K562 (cell line): ENCODE measurements around the gene MICALL2. TPM values are rescaled to one million over a fixed set of nuclear protein-coding genes. Genes with fewer than 3 reads are reported as not detected.

Experiments
- ASH1L ChIP-seq: fragments of 450-650 bp; IDR thresholded peaks from 2 replicates; pipeline ENCODE4 v1.6.1; 2018; ENCODE audit warnings: borderline replicate concordance, mild to moderate bottlenecking, low read depth; ENCODE audit not compliant: partially characterized antibody
- CBFA2T2 ChIP-seq: fragments of 450-650 bp; conservative IDR thresholded peaks from 2 replicates; pipeline ENCODE4 v1.6.1; 2017; ENCODE audit warnings: mild to moderate bottlenecking
- CC2D1A ChIP-seq: fragments of 450-650 bp; IDR thresholded peaks from 2 replicates; pipeline ENCODE4 v1.6.1; 2017; ENCODE audit warnings: mild to moderate bottlenecking
- EGR1 ChIP-seq: fragments of 450-650 bp; conservative IDR thresholded peaks from 2 replicates; pipeline ENCODE4 v1.6.1; 2017; ENCODE audit warnings: mild to moderate bottlenecking
- HMGN3 ChIP-seq: IDR thresholded peaks from 2 replicates; pipeline ENCODE4 v1.6.1; 2011; ENCODE audit warnings: borderline replicate concordance, low read depth, mild to moderate bottlenecking, mixed read lengths, low read length; ENCODE audit not compliant: insufficient read length; ENCODE audit errors: extremely low read depth
- MAZ ChIP-seq, 2 experiments: fragments of 450-650 bp in 1 of 2; sonication (generic) in 1 of 2; formaldehyde crosslinking; IDR thresholded peaks in 1 of 2; conservative IDR thresholded peaks in 1 of 2; 2 replicates each; pipeline versions ENCODE4 v1.4.0 to v1.5.0; 2020; ENCODE audit warnings: mild to moderate bottlenecking in 1 of 2, missing genetic modification reagents in 1 of 2
- NCOA6 ChIP-seq: fragments of 450-650 bp; IDR thresholded peaks from 2 replicates; pipeline ENCODE4 v1.6.1; 2017; ENCODE audit warnings: mild to moderate bottlenecking
- PHB2 ChIP-seq: fragments of 450-650 bp; IDR thresholded peaks from 2 replicates; pipeline ENCODE4 v1.6.1; 2017; ENCODE audit warnings: low read depth
- POU5F1 ChIP-seq: fragments of 150-350 bp; IDR thresholded peaks from 2 replicates; pipeline ENCODE4 v1.6.1; 2014; ENCODE audit warnings: borderline replicate concordance, low read length, low read depth, mild to moderate bottlenecking; ENCODE audit not compliant: partially characterized antibody
- RFX7 ChIP-seq: fragments of 250-450 bp; sonication (Bioruptor Pico); IDR thresholded peaks from 2 replicates; pipeline ENCODE4 v1.5.1; 2021; ENCODE audit warnings: mild to moderate bottlenecking
- SMAD2 ChIP-seq: fragments of 150-350 bp; IDR thresholded peaks from 2 replicates; pipeline ENCODE4 v1.6.1; 2014; ENCODE audit warnings: low read depth, mild to moderate bottlenecking, low read length
- SMAD4 ChIP-seq: fragments of 250-450 bp; sonication (Bioruptor Pico); conservative IDR thresholded peaks from 2 replicates; pipeline ENCODE4 v1.8.0; 2021; ENCODE audit warnings: inconsistent platforms, mild to moderate bottlenecking, moderate library complexity
- TAF15 ChIP-seq: fragments of 200-400 bp; formaldehyde crosslinking; IDR thresholded peaks from 2 replicates; pipeline ENCODE4 v1.6.1; 2017; ENCODE audit warnings: mild to moderate bottlenecking, low read depth, low read length, moderate library complexity
- TEAD4 ChIP-seq, 2 experiments: sonication (generic) in 1 of 2; formaldehyde crosslinking in 1 of 2; IDR thresholded peaks; 2 replicates each; pipeline versions ENCODE4 v1.6.1 to v1.8.0; 2012 to 2022; ENCODE audit warnings: borderline replicate concordance in 1 of 2, inconsistent platforms in 1 of 2, low read length in 1 of 2, mild to moderate bottlenecking in 1 of 2, missing genetic modification reagents in 1 of 2
- TOE1 ChIP-seq, 2 experiments: fragments of 450-650 bp in 1 of 2; sonication (generic) in 1 of 2; formaldehyde crosslinking in 1 of 2; IDR thresholded peaks; 2 replicates each; pipeline versions ENCODE4 v1.7.1 to v1.8.0; 2016 to 2022; ENCODE audit warnings: borderline replicate concordance in 2 of 2, mild to moderate bottlenecking in 2 of 2, antibody characterized with exemption in 1 of 2, inconsistent platforms in 1 of 2, low read depth in 1 of 2, missing genetic modification reagents in 1 of 2, moderate library complexity in 1 of 2
- ZNF12 ChIP-seq: sonication (generic); formaldehyde crosslinking; IDR thresholded peaks from 2 replicates; pipeline ENCODE4 v1.4.0; 2020; ENCODE audit warnings: mild to moderate bottlenecking, missing genetic modification reagents
- ZNF174 ChIP-seq: fragments of 250-450 bp; sonication (Bioruptor Pico); IDR thresholded peaks from 2 replicates; pipeline ENCODE4 v1.4.0; 2020; ENCODE audit warnings: mild to moderate bottlenecking
- ZNF445 ChIP-seq: fragments of 250-450 bp; sonication (Bioruptor Pico); IDR thresholded peaks from 2 replicates; pipeline ENCODE4 v1.4.0; 2020; ENCODE audit warnings: low read depth, mild to moderate bottlenecking, moderate library complexity
- ZNF584 ChIP-seq: fragments of 200-800 bp; sonication (Bioruptor generic); IDR thresholded peaks from 2 replicates; pipeline ENCODE4 v1.6.1; 2016; ENCODE audit warnings: low read depth, mild to moderate bottlenecking, missing genetic modification characterization, missing compliant biosample characterization
- polyA plus RNA-seq, 8 experiments: library from polyadenylated mRNA; depleted of rRNA in 4 of 8; stranded (reverse) in 5 of 8; unstranded in 3 of 8; fragments of >200 nt; fragmentation: Nextera tagmentation in 2 of 8; fragmentation: Illumina TruSeq in 1 of 8; extraction: Ambion mirVana in 2 of 8; extraction: Trizol in 1 of 8; gene quantifications; 2 replicates each; pipeline versions ENCODE4 v1.2.1 to v1.2.3, GENCODE V29; 2011 to 2014; ENCODE audit warnings: inconsistent platforms in 1 of 8, missing spikeins in 1 of 8
- total RNA-seq, 7 experiments: library from RNA; depleted of rRNA in 6 of 7; stranded (reverse); fragments of >200 nt in 6 of 7; fragmentation: Illumina TruSeq in 2 of 7; extraction: Trizol in 2 of 7; gene quantifications; 2 replicates each; pipeline versions ENCODE4 v1.2.1 to v1.2.3, GENCODE V29; 2011 to 2021; ENCODE audit warnings: low replicate concordance in 1 of 7
- TF ChIP-seq, protein P1 (sequence below): fragments of 250-450 bp; sonication (Bioruptor Pico); IDR thresholded peaks from 2 replicates; pipeline ENCODE4 v1.4.0; 2020

Gene MICALL2
- total and polyA plus RNA-seq, 9 of the 15 experiments (the other 6 are each of a cell fraction or from before 2014, with no cell fraction given): 1.8 to 103 (median 17.0) TPM

DNA sequence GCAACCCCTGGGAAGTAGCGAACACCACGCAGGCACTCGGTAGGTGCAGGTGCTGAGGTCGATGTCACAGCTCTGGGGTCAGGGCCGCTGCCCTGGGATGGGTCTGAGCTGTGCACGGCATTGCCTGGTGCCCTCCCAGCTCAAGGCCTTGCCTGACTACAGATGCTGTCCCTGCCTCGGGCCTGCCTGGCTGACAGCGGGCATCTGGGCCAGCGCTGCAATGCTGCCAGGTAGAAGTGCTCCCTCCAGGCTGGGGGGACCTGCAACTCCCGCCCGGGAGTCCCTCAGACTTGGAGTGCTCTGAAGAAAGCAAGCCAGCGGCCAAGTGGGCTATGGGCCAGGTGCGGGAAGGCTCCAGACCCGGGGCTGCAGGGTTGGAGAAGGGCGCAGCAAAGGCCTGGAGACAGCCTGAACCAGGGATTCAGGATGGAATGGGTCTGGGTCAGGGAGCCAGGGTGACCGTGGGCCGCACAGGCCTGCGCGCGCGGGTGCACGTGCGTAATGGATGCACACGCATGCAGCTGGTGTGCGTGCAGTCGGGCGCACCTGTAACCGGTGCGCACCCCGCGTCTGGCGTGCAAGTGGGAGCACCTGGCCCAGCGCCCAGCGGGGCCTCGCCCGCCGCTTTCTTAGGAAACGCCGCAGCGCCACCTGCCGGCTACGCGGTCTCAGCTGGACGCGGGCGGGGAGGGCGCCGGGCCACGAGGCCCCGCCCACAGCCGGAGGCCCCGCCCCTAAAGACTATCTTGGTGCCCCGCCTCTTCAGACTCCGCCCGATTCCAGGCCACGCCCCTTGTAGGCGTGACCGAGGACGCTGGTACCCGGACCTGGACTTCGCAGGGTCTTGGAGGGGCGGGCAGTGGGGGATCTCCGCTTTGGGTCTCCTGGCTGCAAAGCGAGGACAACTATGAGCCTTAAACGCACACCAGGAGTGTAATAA is 46.7 kb downstream of the MICALL2 start (continued):
- peak; percentile 23; the same call in 1 of the 2 replicates for TF ChIP-seq TOE1 (IDR thresholded peaks at IDR 0.05; ENCODE audit: borderline replicate concordance)
- no peak for TF ChIP-seq TOE1 (CRISPR knock-in tag; IDR thresholded peaks at IDR 0.05; ENCODE audit: borderline replicate concordance, low read depth)
- TF ChIP-seq ZNF12 (CRISPR knock-in tag): no peak
- TF ChIP-seq ZNF445 (CRISPR knock-in tag): no peak
- TF ChIP-seq MAZ (CRISPR knock-in tag; conservative IDR thresholded peaks at IDR 0.05 in 1 of 2, IDR thresholded peaks at IDR 0.05 in 1 of 2): peak; percentile 86 to 95
- no peak for TF ChIP-seq SMAD2
- TF ChIP-seq, protein P1, sequence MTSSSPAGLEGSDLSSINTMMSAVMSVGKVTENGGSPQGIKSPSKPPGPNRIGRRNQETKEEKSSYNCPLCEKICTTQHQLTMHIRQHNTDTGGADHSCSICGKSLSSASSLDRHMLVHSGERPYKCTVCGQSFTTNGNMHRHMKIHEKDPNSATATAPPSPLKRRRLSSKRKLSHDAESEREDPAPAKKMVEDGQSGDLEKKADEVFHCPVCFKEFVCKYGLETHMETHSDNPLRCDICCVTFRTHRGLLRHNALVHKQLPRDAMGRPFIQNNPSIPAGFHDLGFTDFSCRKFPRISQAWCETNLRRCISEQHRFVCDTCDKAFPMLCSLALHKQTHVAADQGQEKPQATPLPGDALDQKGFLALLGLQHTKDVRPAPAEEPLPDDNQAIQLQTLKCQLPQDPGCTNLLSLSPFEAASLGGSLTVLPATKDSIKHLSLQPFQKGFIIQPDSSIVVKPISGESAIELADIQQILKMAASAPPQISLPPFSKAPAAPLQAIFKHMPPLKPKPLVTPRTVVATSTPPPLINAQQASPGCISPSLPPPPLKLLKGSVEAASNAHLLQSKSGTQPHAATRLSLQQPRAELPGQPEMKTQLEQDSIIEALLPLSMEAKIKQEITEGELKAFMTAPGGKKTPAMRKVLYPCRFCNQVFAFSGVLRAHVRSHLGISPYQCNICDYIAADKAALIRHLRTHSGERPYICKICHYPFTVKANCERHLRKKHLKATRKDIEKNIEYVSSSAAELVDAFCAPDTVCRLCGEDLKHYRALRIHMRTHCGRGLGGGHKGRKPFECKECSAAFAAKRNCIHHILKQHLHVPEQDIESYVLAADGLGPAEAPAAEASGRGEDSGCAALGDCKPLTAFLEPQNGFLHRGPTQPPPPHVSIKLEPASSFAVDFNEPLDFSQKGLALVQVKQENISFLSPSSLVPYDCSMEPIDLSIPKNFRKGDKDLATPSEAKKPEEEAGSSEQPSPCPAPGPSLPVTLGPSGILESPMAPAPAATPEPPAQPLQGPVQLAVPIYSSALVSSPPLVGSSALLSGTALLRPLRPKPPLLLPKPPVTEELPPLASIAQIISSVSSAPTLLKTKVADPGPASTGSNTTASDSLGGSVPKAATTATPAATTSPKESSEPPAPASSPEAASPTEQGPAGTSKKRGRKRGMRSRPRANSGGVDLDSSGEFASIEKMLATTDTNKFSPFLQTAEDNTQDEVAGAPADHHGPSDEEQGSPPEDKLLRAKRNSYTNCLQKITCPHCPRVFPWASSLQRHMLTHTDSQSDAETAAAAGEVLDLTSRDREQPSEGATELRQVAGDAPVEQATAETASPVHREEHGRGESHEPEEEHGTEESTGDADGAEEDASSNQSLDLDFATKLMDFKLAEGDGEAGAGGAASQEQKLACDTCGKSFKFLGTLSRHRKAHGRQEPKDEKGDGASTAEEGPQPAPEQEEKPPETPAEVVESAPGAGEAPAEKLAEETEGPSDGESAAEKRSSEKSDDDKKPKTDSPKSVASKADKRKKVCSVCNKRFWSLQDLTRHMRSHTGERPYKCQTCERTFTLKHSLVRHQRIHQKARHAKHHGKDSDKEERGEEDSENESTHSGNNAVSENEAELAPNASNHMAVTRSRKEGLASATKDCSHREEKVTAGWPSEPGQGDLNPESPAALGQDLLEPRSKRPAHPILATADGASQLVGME (CRISPR knock-in tag): no peak
- no peak for TF ChIP-seq NCOA6
- TF ChIP-seq PHB2: no peak
- TF ChIP-seq ZNF174 (CRISPR knock-in tag): no peak
- TF ChIP-seq HMGN3: peak; percentile 65
- TF ChIP-seq POU5F1: no peak
- TF ChIP-seq TEAD4 (IDR thresholded peaks at IDR 0.05; ENCODE audit: low read length): no peak
- no peak for TF ChIP-seq TEAD4 (CRISPR knock-in tag; IDR thresholded peaks at IDR 0.05; ENCODE audit: borderline replicate concordance)
- TF ChIP-seq EGR1: peak; percentile 20; the same call in 1 of the 2 replicates
- TF ChIP-seq ZNF584 (CRISPR knock-in tag): no peak
- TF ChIP-seq TAF15: no peak
- no peak for TF ChIP-seq CC2D1A
- peak; percentile 47 for TF ChIP-seq CBFA2T2
- TF ChIP-seq ASH1L: no peak
- TF ChIP-seq RFX7 (CRISPR knock-in tag): no peak
- TF ChIP-seq SMAD4 (CRISPR knock-in tag): peak; percentile 75
